CD4-positive, CD25-positive, alpha-beta regulatory T cell (primary cell): ENCODE results near the gene BLACAT1. TPM values are rescaled to one million over a fixed set of nuclear protein-coding genes. Genes with fewer than 3 reads are reported as not detected.
A peak's percentile ranks its signal among the peaks of the same experiment; 100 is the strongest.
"Not testable (repeated sequence)": the region's sequence is repeated elsewhere in the genome, so short reads cannot be mapped to it uniquely, and the experiment has no call there.

Experiments used
- ATAC-seq, 2 donors: fragments of 150-1000 bp; cut with Tn5 transposase; one replicate each; pipeline ENCODE4 v1.10.0; 2021; ENCODE audit warnings: low read depth in 2 of 2, moderate number of reproducible peaks in 2 of 2, moderate library complexity in 1 of 2
- DNase-seq, 3 donors: peaks; one replicate each; pipeline versions ENCODE4 v3.0.0 to v3.0.0-alpha.2; 2012 to 2022; ENCODE audit warnings: mixed read lengths in 1 of 3
- H3K27ac ChIP-seq: one replicate; pipeline ENCODE4 v1.7.0; 2013; ENCODE audit warnings: mild to moderate bottlenecking, low read length; ENCODE audit not compliant: insufficient read depth, poor library complexity, severe bottlenecking
- H3K27me3 ChIP-seq: one replicate; pipeline ENCODE4 v1.7.0; 2013; ENCODE audit warnings: low read length; ENCODE audit not compliant: control insufficient read depth, insufficient read depth
- H3K36me3 ChIP-seq: one replicate; pipeline ENCODE4 v1.7.0; 2013; ENCODE audit warnings: mild to moderate bottlenecking, low read length, moderate library complexity; ENCODE audit not compliant: control insufficient read depth, insufficient read depth
- H3K4me1 ChIP-seq: 2 replicates; pipeline ENCODE4 v1.7.0; 2013; ENCODE audit warnings: mild to moderate bottlenecking, low read length; ENCODE audit not compliant: insufficient read depth, control insufficient read depth, poor library complexity, severe bottlenecking
- H3K4me3 ChIP-seq: one replicate; pipeline ENCODE4 v1.7.0; 2013; ENCODE audit warnings: low read depth, mild to moderate bottlenecking, low read length, moderate library complexity
- H3K9me3 ChIP-seq, 2 experiments: 1 replicate in 1 of 2; 2 replicates in 1 of 2; pipeline ENCODE4 v1.7.0; 2013; ENCODE audit warnings: low read length in 2 of 2, mild to moderate bottlenecking in 1 of 2, moderate library complexity in 1 of 2; ENCODE audit not compliant: control insufficient read depth in 2 of 2
- H3K27ac Mint-ChIP-seq, 3 donors: one replicate each; pipeline ENCODE4 v1.8.0; 2020 to 2022; ENCODE audit warnings: mild to moderate bottlenecking in 3 of 3, mixed read lengths in 3 of 3, moderate library complexity in 2 of 3
- H3K27me3 Mint-ChIP-seq: one replicate; pipeline ENCODE4 v1.8.0; 2022; ENCODE audit warnings: mild to moderate bottlenecking, mixed read lengths
- H3K36me3 Mint-ChIP-seq: one replicate; pipeline ENCODE4 v1.8.0; 2020; ENCODE audit warnings: mixed read lengths
- H3K4me1 Mint-ChIP-seq, 4 donors: one replicate each; pipeline ENCODE4 v1.8.0; 2020 to 2022; ENCODE audit warnings: mixed read lengths in 4 of 4, mild to moderate bottlenecking in 1 of 4
- H3K4me3 Mint-ChIP-seq, 4 donors: one replicate each; pipeline ENCODE4 v1.8.0; 2020 to 2022; ENCODE audit warnings: mild to moderate bottlenecking in 4 of 4, mixed read lengths in 4 of 4, moderate library complexity in 3 of 4
- H3K9me3 Mint-ChIP-seq, 7 donors: one replicate each; pipeline ENCODE4 v1.8.0; 2020 to 2022; ENCODE audit warnings: mixed read lengths in 7 of 7, mild to moderate bottlenecking in 3 of 7, moderate library complexity in 2 of 7
- polyA plus RNA-seq, 4 donors: library from polyadenylated mRNA; unstranded; fragments of 300-500 nt; fragmentation: Illumina TruSeq; gene quantifications; one replicate each; pipeline ENCODE4 v1.2.3, GENCODE V29; 2021
- total RNA-seq: library from RNA; stranded (reverse); gene quantifications from one replicate; pipeline ENCODE4 v1.2.3, GENCODE V29; 2022

BLACAT1 gene
- total and polyA plus RNA-seq, 5 donors from 2014 or later, result 0.15 TPM; not detected in 4

- DNase-seq (no peak), ATAC-seq (no peak)
- Histone ChIP-seq H3K27me3 (no peaks in the 10 kb centered on the region), H3K4me3 (no peak overlapping the region), H3K36me3 (no peaks in the 10 kb centered on the region), H3K9me3 (no peaks in the 10 kb centered on the region), H3K27ac (no peak overlapping the region), H3K4me1 (peaks cover 7% of the 10 kb centered on the region)
- H3K27me3 Mint-ChIP-seq, result peaks cover 31% of the 10 kb centered on the region
- H3K4me3 Mint-ChIP-seq, result peak overlapping the region in 1 of 4 donors; percentile 47
- H3K9me3 Mint-ChIP-seq, result peaks cover 0 to 5% (median 2%) of the 10 kb centered on the region in 7 donors
- peaks cover 2% of the 10 kb centered on the region for H3K36me3 Mint-ChIP-seq
- peaks cover 6 to 20% (median 11%) of the 10 kb centered on the region in 4 donors for H3K4me1 Mint-ChIP-seq
- H3K27ac Mint-ChIP-seq, result no peak overlapping the region
These were observed 45.1 kb downstream of the BLACAT1 start for GRCh38 chr1:205410581-205411298.

- Mint-ChIP-seq H3K4me3 (no peak overlapping the region), H3K27me3 (peaks cover 24% of the 10 kb centered on the region), H3K36me3 (peaks cover 2% of the 10 kb centered on the region), H3K27ac (peak overlapping the region; percentile 2 to 27 (median 27)), H3K4me1 (peaks cover 0 to 20% (median 8%) of the 10 kb centered on the region in 4 donors), H3K9me3 (peaks cover 0 to 7% (median 4%) of the 10 kb centered on the region in 7 donors)
- Histone ChIP-seq H3K36me3 (no peaks in the 10 kb centered on the region), H3K27me3 (no peaks in the 10 kb centered on the region), H3K27ac (no peak overlapping the region), H3K9me3 (no peaks in the 10 kb centered on the region), H3K4me1 (peaks cover 7% of the 10 kb centered on the region), H3K4me3 (no peak overlapping the region)
- ATAC-seq (no peak), DNase-seq (no peak)
These were observed 47.9 kb downstream of the BLACAT1 start for GRCh38 chr1:205407970-205408369.

- H3K27ac ChIP-seq, H3K27ac Mint-ChIP-seq, H3K9me3 ChIP-seq, H3K4me3 ChIP-seq, H3K36me3 Mint-ChIP-seq, H3K27me3 ChIP-seq, H3K9me3 Mint-ChIP-seq, H3K36me3 ChIP-seq, H3K4me1 ChIP-seq, ATAC-seq: not testable (repeated sequence)
- Mint-ChIP-seq H3K4me1 (peaks cover 0 to 20% (median 8%) of the 10 kb centered on the region in 4 donors), H3K4me3 (peak overlapping the region in 3 of 4 donors; percentile 31 to 54 (median 50)), H3K27me3 (peaks cover 15% of the 10 kb centered on the region)
- DNase-seq, result peak in 1 of 3 donors; percentile 25
These were observed 49.6 kb downstream of the BLACAT1 start for GRCh38 chr1:205406252-205406651.

Other genes starting within 250 kb of the BLACAT1 start
- 15.7 TPM for gene DSTYK, start 244.3 kb downstream of the BLACAT1 start, total RNA-seq
- 1 to 10 TPM; 3.2 to 5.9 (median 5.1) TPM for gene DSTYK, start 244.3 kb downstream of the BLACAT1 start, polyA plus RNA-seq
- 1.8 TPM for gene TMCC2, start 228.1 kb downstream of the BLACAT1 start, total RNA-seq
- gene TMCC2, start 228.1 kb downstream of the BLACAT1 start, polyA plus RNA-seq, result under 1 TPM; 0.22 to 0.37 (median 0.28) TPM
- gene NUAK2, start 134.3 kb downstream of the BLACAT1 start, total RNA-seq, result 9.9 TPM
- 10 to 100 TPM; 13.2 to 41.3 (median 25.4) TPM for gene NUAK2, start 134.3 kb downstream of the BLACAT1 start, polyA plus RNA-seq
- not detected for gene KLHDC8A, start 99.1 kb downstream of the BLACAT1 start, total RNA-seq
- gene KLHDC8A, start 99.1 kb downstream of the BLACAT1 start, polyA plus RNA-seq, result under 1 TPM in 1 of 4 donors, not detected in 3; 0.06 TPM
- gene LEMD1, start 34.0 kb downstream of the BLACAT1 start, total RNA-seq, result not detected
- gene LEMD1, start 34.0 kb downstream of the BLACAT1 start, polyA plus RNA-seq, result not detected
- gene CDK18, start 48.6 kb upstream of the BLACAT1 start, total RNA-seq, result 0.49 TPM
- gene CDK18, start 48.6 kb upstream of the BLACAT1 start, polyA plus RNA-seq, result not detected
- gene ELK4, start 176.0 kb upstream of the BLACAT1 start, total RNA-seq, result 106 TPM
- gene ELK4, start 176.0 kb upstream of the BLACAT1 start, polyA plus RNA-seq, result 1 to 10 TPM; 3.5 to 4.7 (median 4.6) TPM
- 0.74 TPM for gene SLC45A3, start 224.5 kb upstream of the BLACAT1 start, total RNA-seq
- not detected for gene SLC45A3, start 224.5 kb upstream of the BLACAT1 start, polyA plus RNA-seq